PC-3 (cell line): ENCODE data around the gene SOD1. TPM values are rescaled to one million over a fixed set of nuclear protein-coding genes. Genes with fewer than 3 reads are reported as not detected.

Experiments
- ATAC-seq: fragments of 200-7000 bp; cut with Tn5 transposase; 2 replicates; pipeline ENCODE4 v1.9.1; 2020; ENCODE audit warnings: mild to moderate bottlenecking, moderate library complexity
- Bru-seq: library from RNA; stranded (reverse); fragments of 400-500 nt; gene quantifications from one replicate; lab custom pipeline; 2021; lab: Mats Ljungman, UMichigan
- BruChase-seq, 2 experiments: library from RNA; stranded (reverse); fragments of 400-500 nt; gene quantifications; one replicate each; lab custom pipeline; 2021; lab: Mats Ljungman, UMichigan
- BruUV-seq: library from RNA; stranded (reverse); fragments of 400-500 nt; replicated peaks from 2 replicates; lab custom pipeline; 2021; lab: Mats Ljungman, UMichigan
- CTCF ChIA-PET: fragments of 300-600 bp; sonication (Branson Sonifier 250); formaldehyde crosslinking; loops from one replicate; lab custom pipeline; 2022; ENCODE audit warnings: antibody characterized with exemption; lab: Charles Lee
- POLR2A ChIA-PET: fragments of 300-600 bp; sonication (Branson Sonifier 250); formaldehyde crosslinking; loops from one replicate; lab custom pipeline; 2022; ENCODE audit warnings: antibody characterized with exemption; ENCODE audit not compliant: unreplicated experiment; lab: Charles Lee
- DNase-seq: peaks from one replicate; pipeline ENCODE4 v3.0.0-alpha.2; 2015
- H2AFZ ChIP-seq: fragments of 300-600 bp; sonication (generic); 2 replicates; pipeline ENCODE4 v1.6.0; 2016; ENCODE audit warnings: antibody characterized with exemption, low read length
- H3F3A ChIP-seq: fragments of 300-600 bp; sonication (generic); one replicate; pipeline ENCODE4 v1.6.0; 2017; ENCODE audit warnings: antibody characterized with exemption, low read length, control low read depth, mild to moderate bottlenecking; ENCODE audit not compliant: unreplicated experiment
- H3K27ac ChIP-seq: fragments of 300-600 bp; sonication (generic); 2 replicates; pipeline ENCODE4 v1.5.1; 2016; ENCODE audit warnings: mild to moderate bottlenecking, low read length
- H3K27me3 ChIP-seq: fragments of 300-600 bp; sonication (generic); 2 replicates; pipeline ENCODE4 v1.6.1; 2016; ENCODE audit warnings: low read length, mixed read lengths
- H3K36me3 ChIP-seq: fragments of 300-600 bp; sonication (generic); 2 replicates; pipeline ENCODE4 v1.6.1; 2016; ENCODE audit warnings: low read depth, mixed run types, low read length, mixed read lengths
- H3K4me1 ChIP-seq: fragments of 300-600 bp; sonication (generic); 2 replicates; pipeline ENCODE4 v1.5.1; 2016; ENCODE audit warnings: low read length; ENCODE audit not compliant: insufficient read depth
- H3K4me2 ChIP-seq: fragments of 300-600 bp; sonication (generic); 2 replicates; pipeline ENCODE4 v1.6.0; 2016; ENCODE audit warnings: low read length
- H3K4me3 ChIP-seq: fragments of 300-600 bp; sonication (generic); 2 replicates; pipeline ENCODE4 v1.5.1; 2016; ENCODE audit warnings: mild to moderate bottlenecking, low read length, mixed read lengths
- H3K79me2 ChIP-seq: fragments of 300-600 bp; sonication (generic); 2 replicates; pipeline ENCODE4 v1.6.1; 2017; ENCODE audit warnings: low read length, mixed read lengths
- H3K9ac ChIP-seq: fragments of 300-600 bp; sonication (generic); 2 replicates; pipeline ENCODE4 v1.6.0; 2016; ENCODE audit warnings: mild to moderate bottlenecking, low read length
- H3K9me2 ChIP-seq: fragments of 300-600 bp; sonication (generic); replicated peaks from 2 replicates; pipeline ENCODE4 v1.6.1; 2016; ENCODE audit warnings: mixed run types, low read length, mixed read lengths
- H3K9me3 ChIP-seq: fragments of 300-600 bp; sonication (generic); 2 replicates; pipeline ENCODE4 v1.6.1; 2016; ENCODE audit warnings: low read length, mixed read lengths
- H4K20me1 ChIP-seq: fragments of 300-600 bp; sonication (generic); 2 replicates; pipeline ENCODE4 v1.6.1; 2016; ENCODE audit warnings: low read length, mixed read lengths
- CTCF ChIP-seq: fragments of 300-600 bp; sonication (generic); conservative IDR thresholded peaks from 2 replicates; pipeline ENCODE4 v1.5.1; 2017; ENCODE audit warnings: antibody characterized with exemption, low read depth, mild to moderate bottlenecking, low read length
- EZH2 ChIP-seq: fragments of 300-600 bp; sonication (generic); IDR thresholded peaks from one replicate; pipeline ENCODE4 v1.6.1; 2017; ENCODE audit warnings: antibody characterized with exemption, mild to moderate bottlenecking, low read length; ENCODE audit not compliant: unreplicated experiment
- EZH2phosphoT487 ChIP-seq: fragments of 300-600 bp; sonication (generic); IDR thresholded peaks from 2 replicates; pipeline ENCODE4 v1.6.1; 2018; ENCODE audit warnings: mild to moderate bottlenecking, antibody characterized with exemption, low read length, borderline replicate concordance
- intact Hi-C: fragments of 100-400 bp; cut with micrococcal nuclease; formaldehyde crosslinking; loops from 2 replicates; pipeline ENCODE4 v1.9.0; 2023
- long read RNA-seq: library from polyadenylated mRNA; unstranded; transcript quantifications from one replicate; pipeline ENCODE4 v2.0.0, GENCODE V29; 2021; ENCODE audit not compliant: unreplicated experiment
- total RNA-seq: library from RNA; depleted of rRNA; stranded (reverse); fragments of >200 nt; gene quantifications from 2 replicates; pipeline ENCODE4 v1.2.3, GENCODE V29; 2014; rRNA removed

Gene SOD1
- 398 and 409 TPM in 2 replicates for total RNA-seq
- percentile 93 among the genes with signal in this experiment for Bru-seq, nascent RNA
- percentile 89 among the genes with signal in this experiment for BruChase-seq, experiment 1, labeled RNA remaining after a 6-hour chase
- percentile 83 among the genes with signal in this experiment for BruChase-seq, experiment 2, labeled RNA remaining after a 2-hour chase
- long read RNA-seq, transcript SOD1-201 (5 exons, 966 nt): major isoform, 156 of 207 reads
- long read RNA-seq, partial matches to known transcripts: 16 of 207 reads
- long read RNA-seq, other reads (novel, unspliced or antisense): 34 of 207 reads

DNA sequence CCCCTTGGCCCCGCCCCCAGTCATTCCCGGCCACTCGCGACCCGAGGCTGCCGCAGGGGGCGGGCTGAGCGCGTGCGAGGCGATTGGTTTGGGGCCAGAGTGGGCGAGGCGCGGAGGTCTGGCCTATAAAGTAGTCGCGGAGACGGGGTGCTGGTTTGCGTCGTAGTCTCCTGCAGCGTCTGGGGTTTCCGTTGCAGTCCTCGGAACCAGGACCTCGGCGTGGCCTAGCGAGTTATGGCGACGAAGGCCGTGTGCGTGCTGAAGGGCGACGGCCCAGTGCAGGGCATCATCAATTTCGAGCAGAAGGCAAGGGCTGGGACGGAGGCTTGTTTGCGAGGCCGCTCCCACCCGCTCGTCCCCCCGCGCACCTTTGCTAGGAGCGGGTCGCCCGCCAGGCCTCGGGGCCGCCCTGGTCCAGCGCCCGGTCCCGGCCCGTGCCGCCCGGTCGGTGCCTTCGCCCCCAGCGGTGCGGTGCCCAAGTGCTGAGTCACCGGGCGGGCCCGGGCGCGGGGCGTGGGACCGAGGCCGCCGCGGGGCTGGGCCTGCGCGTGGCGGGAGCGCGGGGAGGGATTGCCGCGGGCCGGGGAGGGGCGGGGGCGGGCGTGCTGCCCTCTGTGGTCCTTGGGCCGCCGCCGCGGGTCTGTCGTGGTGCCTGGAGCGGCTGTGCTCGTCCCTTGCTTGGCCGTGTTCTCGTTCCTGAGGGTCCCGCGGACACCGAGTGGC lies at the start of gene SOD1:
Gene SOD1, plus strand, starts transcription at position 158 of the 723 bp plus-strand sequence. Its CDS starts 77 bp downstream, at position 235.
- intact Hi-C loops: loop anchor here (1.0 to 2.0 kb wide), 2 partner anchors 29 to 71 kb away; no protein-coding TSS in a partner anchor
- peaks cover 52% of the 10 kb centered on the region for H3K79me2 ChIP-seq

DNA sequence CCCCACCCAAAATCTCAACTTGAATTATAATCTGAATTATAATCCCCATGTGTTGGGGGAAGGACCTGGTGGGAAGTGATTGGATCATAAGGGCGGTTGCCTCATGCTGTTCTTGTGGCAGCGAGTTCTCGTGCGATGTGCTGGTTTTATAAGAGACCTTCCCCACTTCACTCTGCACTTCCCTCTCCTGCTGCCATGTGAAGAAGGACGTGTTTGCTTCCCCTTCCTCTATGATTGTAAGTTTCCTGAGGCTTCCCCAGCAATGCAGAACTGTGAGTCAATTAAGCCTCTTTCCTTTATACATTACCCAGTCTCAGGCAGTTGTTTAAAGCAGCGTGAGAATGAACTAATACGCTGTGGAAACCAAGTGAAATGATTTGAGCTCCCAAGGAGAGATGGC lies 48.0 kb upstream of the SOD1 start:
- no peak overlapping the region for H3K4me2 ChIP-seq
- H3F3A ChIP-seq: no peaks in the 10 kb centered on the region
- H2AFZ ChIP-seq: no peak overlapping the region
- POLR2A ChIA-PET: no interaction called here
- no peaks in the 10 kb centered on the region for H3K9me3 ChIP-seq
- peaks cover 4% of the 10 kb centered on the region for H3K4me1 ChIP-seq
- BruUV-seq: no TSS peak
- H3K79me2 ChIP-seq: no peaks in the 10 kb centered on the region
- ATAC-seq (no peak), DNase-seq (no peak)
- intact Hi-C loops: no loop called here
- no peaks in the 10 kb centered on the region for H3K9me2 ChIP-seq
- no peak overlapping the region for H3K27ac ChIP-seq
- no peak for TF ChIP-seq EZH2phosphoT487
- no peak for TF ChIP-seq EZH2
- no peak for TF ChIP-seq CTCF
- CTCF ChIA-PET: no interaction called here
- no peaks in the 10 kb centered on the region for H3K27me3 ChIP-seq
- H4K20me1 ChIP-seq: no peaks in the 10 kb centered on the region
- no peak overlapping the region for H3K4me3 ChIP-seq
- no peaks in the 10 kb centered on the region for H3K36me3 ChIP-seq
- no peak overlapping the region for H3K9ac ChIP-seq

More for the DNA sequence above, at the start of gene SOD1:
- no peak for TF ChIP-seq CTCF
- no peak for TF ChIP-seq EZH2phosphoT487
- no peak for TF ChIP-seq EZH2
- peak within 1 kb of the TSS; percentile 92 for H3K4me2 ChIP-seq
- POLR2A ChIA-PET: no interaction called here
- H3K27ac ChIP-seq: peak within 1 kb of the TSS; percentile 53
- peak; percentile 95 for DNase-seq
- no peaks in the 10 kb centered on the region for H3K9me3 ChIP-seq
- peaks cover 21% of the 10 kb centered on the region; the same call in 1 of the 2 replicates for H3K36me3 ChIP-seq
- H3K9ac ChIP-seq: peak within 1 kb of the TSS; percentile 87
- peak; percentile 91 for ATAC-seq
- H3F3A ChIP-seq: no peaks in the 10 kb centered on the region
- no peaks in the 10 kb centered on the region for H3K27me3 ChIP-seq
- CTCF ChIA-PET: no interaction called here
- H3K4me3 ChIP-seq: peak within 1 kb of the TSS; percentile 86
- H3K9me2 ChIP-seq: no peaks in the 10 kb centered on the region
- peaks cover 35% of the 10 kb centered on the region for H4K20me1 ChIP-seq
- peak within 1 kb of the TSS; percentile 92 for H2AFZ ChIP-seq
- no TSS peak for BruUV-seq
- peaks cover 38% of the 10 kb centered on the region for H3K4me1 ChIP-seq
